NCI-H748 (cell line): Measurements from ENCODE around the gene MAVS.
"Not testable (repeated sequence)": the region's sequence is repeated elsewhere in the genome, so short reads cannot be mapped to it uniquely, and the experiment has no call there.

Source experiments
- DNase-seq: peaks from one replicate; lab custom pipeline; 2025; ENCODE audit not compliant: unreplicated experiment; lab: John Stamatoyannopoulos, UW

MAVS gene

DNA sequence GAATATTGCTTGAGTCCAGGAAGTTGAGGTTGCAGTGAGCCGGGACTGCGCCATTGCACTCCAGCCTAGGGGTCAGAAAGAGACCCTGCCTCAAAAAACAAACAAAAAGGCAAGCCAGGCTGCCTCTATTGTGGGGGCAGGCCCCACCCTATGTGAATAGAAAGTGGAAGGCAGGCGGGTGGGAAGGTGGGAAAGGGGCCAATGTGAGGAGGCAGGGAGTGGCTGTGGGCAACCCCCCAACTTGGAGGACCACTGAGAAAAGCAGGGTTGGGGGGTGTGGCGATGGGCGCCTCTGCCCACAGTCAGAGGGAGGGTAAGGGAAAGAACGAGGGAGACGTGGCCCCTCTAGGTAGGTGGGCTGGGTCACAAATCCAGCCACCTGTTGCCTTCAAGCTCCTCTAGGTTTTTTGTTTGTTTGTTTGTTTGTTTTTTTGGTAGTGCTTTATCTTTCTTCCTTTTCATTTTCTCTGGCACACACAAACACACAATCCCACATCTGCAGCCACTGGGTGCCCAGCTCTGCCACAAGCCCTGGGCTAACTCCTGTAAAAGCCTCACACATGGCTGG lies 31.6 kb upstream of the MAVS start:
- DNase-seq: no peak

DNA sequence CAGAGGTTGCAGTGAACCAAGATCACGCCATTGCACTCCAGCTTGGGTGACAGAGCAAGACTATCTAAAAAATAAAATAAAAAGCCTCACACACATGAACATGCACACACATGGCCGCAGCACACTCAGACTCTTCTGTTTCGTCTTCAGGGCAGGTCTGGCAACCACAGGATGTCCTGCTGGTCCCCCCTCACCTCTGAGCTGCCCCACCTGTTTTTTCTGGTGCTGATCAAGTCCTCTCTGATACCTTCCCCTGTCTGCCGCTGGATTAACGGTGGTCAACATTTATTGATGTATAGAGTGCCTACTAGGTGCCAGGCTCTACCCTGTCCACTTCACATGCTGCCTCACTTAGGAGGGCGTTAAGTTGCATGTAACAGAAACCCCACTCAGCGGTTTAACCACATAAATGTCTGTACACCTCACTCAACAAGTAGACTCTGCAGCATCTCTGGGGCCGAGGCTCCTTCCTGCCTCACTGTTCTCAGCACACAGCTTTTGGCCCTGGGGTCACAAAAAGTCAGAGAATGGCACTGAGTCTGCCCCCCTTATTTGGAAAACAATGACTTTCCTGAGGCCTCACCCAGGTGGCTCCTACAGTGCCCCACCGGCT lies 30.8 kb upstream of the MAVS start:
- no peak for DNase-seq

DNA sequence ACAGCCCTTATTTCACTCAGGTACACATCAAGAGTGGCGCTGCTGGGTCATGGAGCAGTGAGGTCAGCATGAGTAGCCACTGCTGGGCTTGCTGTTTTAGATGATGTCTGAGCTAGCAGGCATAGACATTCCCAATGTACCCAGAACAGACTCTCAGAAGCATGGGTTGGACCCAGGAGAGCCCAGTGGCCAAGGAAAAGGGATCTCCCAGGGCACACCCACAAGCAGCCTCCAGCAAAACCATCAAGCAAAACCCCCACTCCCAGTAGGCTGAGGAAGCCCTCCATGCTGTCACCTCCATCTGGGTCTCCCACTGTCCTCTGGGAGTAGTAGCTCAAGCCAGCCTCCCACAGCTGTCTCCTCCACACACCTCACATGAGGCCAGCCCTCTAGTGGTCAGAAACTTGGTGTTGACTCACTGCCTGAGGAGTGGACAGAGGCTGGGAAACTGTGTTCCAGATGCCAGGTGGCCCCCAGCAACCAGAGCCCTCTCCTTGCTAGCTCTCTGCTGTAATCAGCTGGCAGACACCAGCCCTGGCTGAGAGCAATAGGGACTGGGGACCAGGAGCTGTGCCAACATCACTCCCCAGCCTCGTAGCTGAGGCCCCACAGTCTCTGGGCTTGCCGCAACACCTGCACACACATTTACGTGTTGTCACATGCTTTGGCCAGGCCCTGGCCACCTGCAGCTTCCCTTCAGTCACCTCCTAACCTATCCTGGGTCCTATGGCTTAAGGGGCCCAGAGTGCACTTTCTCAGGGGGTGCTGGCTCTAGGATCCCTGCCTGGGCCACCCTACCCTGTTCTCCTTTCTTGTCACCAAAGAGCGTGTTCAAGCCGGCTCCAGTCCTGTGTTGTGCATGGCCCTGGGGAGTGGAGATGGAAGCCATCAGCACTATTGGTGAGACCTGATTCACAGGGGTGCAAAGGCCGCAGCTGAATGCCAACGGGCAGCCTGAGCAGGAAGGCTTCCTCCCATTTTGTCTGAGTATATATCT lies 28.2 kb upstream of the MAVS start:
- DNase-seq: peak; percentile 86

DNA sequence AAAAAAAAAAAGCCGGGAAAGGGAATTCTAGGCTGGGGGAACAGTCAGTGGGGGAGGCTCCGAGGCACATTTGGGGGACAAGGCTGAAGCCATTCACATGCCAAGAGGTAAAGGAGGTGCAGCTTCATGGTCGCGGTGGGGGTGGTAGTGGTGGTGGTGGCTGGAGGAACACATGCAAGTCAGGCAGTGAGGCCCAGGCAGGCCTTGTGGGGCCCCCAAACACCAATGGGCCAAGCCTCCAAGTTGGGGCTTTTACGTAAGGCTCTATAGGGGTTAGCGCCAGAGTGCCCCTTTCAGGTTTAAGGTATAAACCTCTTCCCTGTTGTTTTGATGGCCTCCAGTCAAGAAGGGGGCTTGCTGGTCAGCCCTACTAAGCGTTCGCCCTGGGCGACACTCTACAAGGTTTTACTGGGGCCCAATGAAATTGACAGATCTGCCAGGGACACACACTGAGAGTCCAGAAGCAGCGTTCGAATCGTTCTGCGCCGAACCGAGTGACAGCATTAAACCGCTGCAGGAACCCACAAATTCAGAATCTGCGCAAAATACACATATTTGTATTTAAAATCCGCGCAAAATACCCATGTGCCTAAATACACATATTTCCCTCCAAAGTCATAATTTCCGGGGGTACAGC lies 27.1 kb upstream of the MAVS start:
- no peak for DNase-seq

GRCh38 chr20:3820048-3820900 lies 26.4 kb upstream of the MAVS start, which contains the start of gene AP5S1:
TSS of gene AP5S1 (plus strand) at chr20:3820547. CDS start at chr20:3822118, 1,571 bp downstream.
- DNase-seq: peak; percentile 99

DNA sequence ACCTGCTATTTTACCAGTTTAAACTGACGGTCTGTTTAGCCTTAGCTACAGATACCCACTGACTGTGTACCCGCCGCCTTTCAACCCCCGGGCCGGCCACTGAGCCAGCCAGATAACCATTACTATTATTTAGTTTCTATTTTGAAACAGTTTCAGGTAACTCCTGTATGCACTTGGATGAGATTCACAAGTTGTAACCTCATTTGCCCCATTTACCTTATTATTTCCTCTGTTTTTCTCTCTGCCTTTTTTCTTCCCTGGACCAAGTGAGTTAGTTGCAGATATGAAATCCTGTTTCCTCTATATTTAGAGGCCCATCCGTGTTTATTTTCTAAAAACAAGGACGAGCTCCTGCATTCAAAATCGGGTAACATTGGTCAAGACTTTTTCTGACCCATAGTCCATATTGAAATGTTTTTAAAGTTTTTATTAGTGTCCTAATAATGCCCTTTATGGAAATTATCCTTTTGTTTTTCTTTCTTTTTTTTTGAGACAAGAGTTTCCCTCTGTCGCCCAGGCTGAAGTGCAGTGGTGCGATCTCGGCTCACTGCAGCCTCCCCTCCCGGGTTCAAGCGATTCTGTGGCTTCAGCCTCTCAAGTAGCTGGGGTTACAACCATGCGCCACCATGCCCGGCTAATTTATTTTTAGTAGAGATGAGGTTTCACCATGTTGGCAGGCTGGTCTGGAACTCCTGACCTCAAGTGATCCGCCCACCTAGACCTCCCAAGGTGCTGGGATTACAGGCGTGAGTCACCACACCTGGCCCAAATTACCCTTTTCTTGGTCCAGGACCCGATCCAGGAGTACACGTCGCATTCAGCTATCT lies 25.5 kb upstream of the MAVS start:
- DNase-seq: no peak

- no peak for DNase-seq
Observed at GRCh38 chr20:3821996-3822395, 24.6 kb upstream of the MAVS start.

DNA sequence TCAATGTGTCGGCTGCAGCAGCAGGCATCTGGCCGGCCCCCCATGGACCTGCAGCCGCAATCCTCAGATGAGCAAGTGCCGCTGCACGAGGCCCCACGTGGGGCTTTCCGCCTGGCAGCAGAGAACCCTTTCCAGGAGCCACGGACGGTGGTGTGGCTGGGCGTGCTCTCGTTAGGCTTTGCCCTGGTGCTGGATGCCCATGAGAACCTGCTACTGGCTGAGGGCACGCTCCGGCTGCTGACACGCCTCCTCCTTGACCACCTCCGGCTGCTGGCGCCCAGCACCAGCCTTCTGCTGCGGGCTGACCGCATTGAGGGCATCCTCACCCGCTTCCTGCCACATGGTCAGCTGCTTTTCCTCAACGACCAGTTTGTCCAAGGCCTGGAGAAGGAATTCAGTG lies 22.8 kb upstream of the MAVS start:
- no peak for DNase-seq

DNA sequence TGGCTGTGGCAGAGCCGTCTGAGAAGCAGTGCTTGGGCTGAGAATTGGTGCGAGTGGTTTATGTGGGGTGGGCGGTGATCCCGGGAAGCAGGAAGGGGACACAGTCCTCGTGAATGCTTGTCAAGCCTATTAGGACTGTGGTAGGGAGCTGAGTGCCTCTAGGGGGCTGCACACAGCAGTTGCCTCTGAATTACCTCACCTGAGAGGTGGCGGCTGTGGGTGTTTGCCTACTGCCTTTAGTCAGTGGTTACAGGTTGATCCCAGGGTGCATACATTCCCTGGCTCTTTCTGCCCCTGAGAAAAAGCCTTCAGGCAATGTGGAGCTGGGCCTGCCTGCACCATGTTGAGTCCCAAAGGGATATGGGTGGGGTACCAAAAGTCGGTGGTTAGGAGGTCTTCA lies 21.1 kb upstream of the MAVS start:
- no peak for DNase-seq

- DNase-seq: no peak
Observed at GRCh38 chr20:3826420-3826819, 20.2 kb upstream of the MAVS start.

GRCh38 chr20:3828798-3829197 lies 17.8 kb upstream of the MAVS start:
- no peak for DNase-seq

GRCh38 chr20:3829891-3830290 lies 16.7 kb upstream of the MAVS start:
- DNase-seq: not testable (repeated sequence)

GRCh38 chr20:3836132-3836531 lies 10.5 kb upstream of the MAVS start:
- DNase-seq: no peak

DNA sequence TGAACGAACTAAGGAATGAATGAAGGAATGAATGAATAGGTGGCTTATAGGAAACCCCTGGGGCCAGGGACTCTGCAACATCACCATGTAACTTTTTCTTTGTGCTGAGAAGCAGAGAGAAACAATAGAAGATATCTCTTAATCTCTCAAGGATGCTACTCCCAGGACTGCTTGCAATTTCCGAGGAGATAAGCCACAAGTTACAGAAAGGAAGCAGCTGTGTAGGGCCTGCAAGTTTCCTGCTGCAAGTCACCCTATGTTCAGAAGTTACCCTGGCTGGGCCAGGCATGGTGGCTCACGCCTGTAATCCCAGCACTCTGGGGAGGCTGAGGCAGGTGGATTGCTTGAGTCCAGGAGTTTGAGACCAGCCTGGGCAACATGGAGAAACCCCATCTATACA lies 7.3 kb upstream of the MAVS start:
- no peak for DNase-seq

- not testable (repeated sequence) for DNase-seq
Observed at GRCh38 chr20:3840201-3840600, 6.4 kb upstream of the MAVS start.

GRCh38 chr20:3842348-3842930 lies 4.2 kb upstream of the MAVS start:
- no peak for DNase-seq

- no peak for DNase-seq
Observed at GRCh38 chr20:3843490-3843889, 3.1 kb upstream of the MAVS start.

- not testable (repeated sequence) for DNase-seq
Observed at GRCh38 chr20:3843990-3844619, 2.5 kb upstream of the MAVS start.

- DNase-seq: no peak
Observed at GRCh38 chr20:3846378-3846739, 275 bp upstream of the MAVS start.
